Adrenal gland (tissue), 5 donors: Measurements from ENCODE around the gene PLA2G12A.

Source experiments
- CTCF ChIP-seq, 6 experiments: fragments of 450-650 bp in 4 of 6; fragments of 200-600 bp in 2 of 6; sonication (generic) in 1 of 6; IDR thresholded peaks; 1 replicate in 5 of 6; 2 replicates in 1 of 6; pipeline versions ENCODE4 v1.5.1 to v1.8.0; 2016 to 2021; ENCODE audit warnings: antibody characterized with exemption in 6 of 6, mild to moderate bottlenecking in 2 of 6, moderate library complexity in 1 of 6
- POLR2A ChIP-seq, 2 donors: fragments of 450-650 bp; IDR thresholded peaks; one replicate each; pipeline ENCODE4 v1.6.1; 2017; ENCODE audit warnings: antibody characterized with exemption in 2 of 2, mild to moderate bottlenecking in 2 of 2, moderate library complexity in 1 of 2
- donor health status: DM: no; HTN: no; CAD: no.

DNA sequence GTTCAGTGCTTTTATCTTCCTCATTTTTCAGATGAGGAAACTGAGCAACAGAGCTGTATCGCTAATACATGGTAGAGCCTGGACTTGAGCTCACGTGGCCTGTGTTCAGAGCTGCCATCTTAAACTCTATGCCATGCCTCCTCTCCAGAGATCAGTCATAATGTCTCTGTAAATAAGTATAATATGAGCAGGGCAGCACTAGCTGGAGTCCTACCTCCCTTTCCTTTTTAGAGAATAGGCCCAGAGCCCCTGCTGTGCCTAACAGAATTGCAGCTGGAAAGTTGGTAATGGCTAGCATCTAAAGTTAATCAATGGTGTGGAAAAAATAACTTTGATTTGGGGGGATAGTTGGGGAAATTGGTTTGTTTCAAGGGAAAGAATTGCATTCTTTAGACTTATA is 47.0 kb downstream of the PLA2G12A start:
- no peak for TF ChIP-seq CTCF (IDR thresholded peaks at IDR 0.05)
- no peak for TF ChIP-seq POLR2A (IDR thresholded peaks at IDR 0.05)
